Esophagus squamous epithelium (tissue), 5 donors: ENCODE measurements around the gene MRPS34. TPM values are rescaled to one million over a fixed set of nuclear protein-coding genes. Genes with fewer than 3 reads are reported as not detected.
"Not testable (repeated sequence)": the region's sequence is repeated elsewhere in the genome, so short reads cannot be mapped to it uniquely, and the experiment has no call there.

Experiments
- DNase-seq: peaks from one replicate; lab custom pipeline; 2025; lab: John Stamatoyannopoulos, UW
- H3K27ac ChIP-seq, 4 donors: fragments of 200-600 bp; sonication (generic); one replicate each; pipeline ENCODE4 v1.5.1; 2016 to 2019; ENCODE audit warnings: mild to moderate bottlenecking in 1 of 4
- H3K27me3 ChIP-seq, 4 donors: fragments of 200-600 bp; sonication (generic); 1 replicate in 3 of 4; 2 replicates in 1 of 4; pipeline versions ENCODE4 v1.5.1 to v1.6.0; 2017 to 2021; ENCODE audit warnings: antibody characterized with exemption in 1 of 4
- H3K36me3 ChIP-seq, 3 donors: fragments of 200-600 bp; sonication (generic); one replicate each; pipeline ENCODE4 v1.5.1; 2016 to 2019
- H3K4me1 ChIP-seq, 3 donors: fragments of 200-600 bp; sonication (generic); one replicate each; pipeline ENCODE4 v1.5.1; 2017 to 2019
- H3K4me3 ChIP-seq, 4 donors: fragments of 200-600 bp; sonication (generic); 1 replicate in 3 of 4; 2 replicates in 1 of 4; pipeline ENCODE4 v1.5.1; 2016 to 2019; ENCODE audit warnings: mild to moderate bottlenecking in 2 of 4, moderate library complexity in 1 of 4
- H3K9me3 ChIP-seq, 3 donors: fragments of 200-600 bp; sonication (generic); one replicate each; pipeline ENCODE4 v1.5.1; 2016 to 2019
- POLR2A ChIP-seq, 4 donors: fragments of 450-650 bp; IDR thresholded peaks; one replicate each; pipeline ENCODE4 v1.6.1; 2017; ENCODE audit warnings: antibody characterized with exemption in 4 of 4, mild to moderate bottlenecking in 4 of 4, moderate library complexity in 3 of 4
- WGBS, 2 donors: methylation state at CpG; one replicate each; pipeline ENCODE4 v1.1.5; 2018; 5-methylcytosine and 5-hydroxymethylcytosine counted together
- intact Hi-C: fragments of 100-400 bp; cut with DNase I; formaldehyde crosslinking; loops from one replicate; pipeline ENCODE4 v1.15.0; 2022
- total RNA-seq, 4 donors: library from RNA; depleted of rRNA; stranded (reverse); fragments of >200 nt; gene quantifications; one replicate each; pipeline ENCODE4 v1.1.0, GENCODE V29; 2016
- TF ChIP-seq, protein P1 (sequence below), 6 experiments: fragments of 450-650 bp in 4 of 6; fragments of 200-600 bp in 2 of 6; sonication (generic) in 2 of 6; IDR thresholded peaks; one replicate each; pipeline ENCODE4 v1.5.1; 2016 to 2019; ENCODE audit warnings: antibody characterized with exemption in 6 of 6, mild to moderate bottlenecking in 4 of 6, moderate library complexity in 4 of 6
- donor health status: DM: yes; HTN: yes; CAD: no.

MRPS34 gene
- total RNA-seq, 4 donors from 2014 or later: 89.5 to 158 (median 114) TPM

DNA sequence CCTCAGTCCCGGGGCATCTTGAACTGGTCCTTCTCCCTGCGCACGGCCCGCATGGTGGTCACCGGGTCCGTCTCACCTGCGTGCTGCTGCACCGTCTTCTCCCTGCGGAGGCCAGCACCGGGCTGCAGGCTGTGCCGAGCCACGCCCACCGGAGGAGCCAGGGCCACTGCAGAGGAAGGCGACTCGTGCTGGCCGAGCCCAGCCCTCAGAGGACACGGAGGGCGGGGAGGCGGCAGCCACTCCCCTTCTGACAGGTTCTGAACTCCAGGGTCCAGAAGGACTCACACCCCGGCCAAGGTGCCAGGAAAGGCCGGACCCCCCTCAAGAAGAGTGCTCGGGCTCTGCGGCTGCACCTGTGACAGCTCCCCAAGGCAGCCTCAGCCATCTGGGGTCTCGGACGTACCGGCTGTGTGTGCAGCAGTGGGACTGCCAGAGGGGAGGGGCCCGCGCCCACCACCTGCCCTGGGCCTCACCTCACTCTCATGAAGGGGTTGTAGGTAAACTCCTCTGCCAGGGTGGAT is 36.4 kb upstream of the MRPS34 start:
- Histone ChIP-seq H3K27ac (no peak overlapping the region), H3K4me3 (no peak overlapping the region), H3K27me3 (no peaks in the 10 kb centered on the region), H3K9me3 (no peaks in the 10 kb centered on the region), H3K4me1 (peaks cover 0 to 11% (median 6%) of the 10 kb centered on the region in 3 donors), H3K36me3 (peaks cover 11 to 62% (median 11%) of the 10 kb centered on the region in 3 donors)
- DNase-seq: no peak
- intact Hi-C loops: no loop called here
- WGBS, 2 donors: 83 to 84% methylated on average over 4 to 11 of the region's 28 CpGs
- no peak for TF ChIP-seq POLR2A (IDR thresholded peaks at IDR 0.05)
- TF ChIP-seq, protein P1, sequence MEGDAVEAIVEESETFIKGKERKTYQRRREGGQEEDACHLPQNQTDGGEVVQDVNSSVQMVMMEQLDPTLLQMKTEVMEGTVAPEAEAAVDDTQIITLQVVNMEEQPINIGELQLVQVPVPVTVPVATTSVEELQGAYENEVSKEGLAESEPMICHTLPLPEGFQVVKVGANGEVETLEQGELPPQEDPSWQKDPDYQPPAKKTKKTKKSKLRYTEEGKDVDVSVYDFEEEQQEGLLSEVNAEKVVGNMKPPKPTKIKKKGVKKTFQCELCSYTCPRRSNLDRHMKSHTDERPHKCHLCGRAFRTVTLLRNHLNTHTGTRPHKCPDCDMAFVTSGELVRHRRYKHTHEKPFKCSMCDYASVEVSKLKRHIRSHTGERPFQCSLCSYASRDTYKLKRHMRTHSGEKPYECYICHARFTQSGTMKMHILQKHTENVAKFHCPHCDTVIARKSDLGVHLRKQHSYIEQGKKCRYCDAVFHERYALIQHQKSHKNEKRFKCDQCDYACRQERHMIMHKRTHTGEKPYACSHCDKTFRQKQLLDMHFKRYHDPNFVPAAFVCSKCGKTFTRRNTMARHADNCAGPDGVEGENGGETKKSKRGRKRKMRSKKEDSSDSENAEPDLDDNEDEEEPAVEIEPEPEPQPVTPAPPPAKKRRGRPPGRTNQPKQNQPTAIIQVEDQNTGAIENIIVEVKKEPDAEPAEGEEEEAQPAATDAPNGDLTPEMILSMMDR (IDR thresholded peaks at IDR 0.05): no peak

GRCh38 chr16:1808691-1809090 is 35.8 kb upstream of the MRPS34 start:
- Histone ChIP-seq H3K9me3 (no peaks in the 10 kb centered on the region), H3K27ac (no peak overlapping the region), H3K4me1 (peaks cover 0 to 11% (median 6%) of the 10 kb centered on the region in 3 donors), H3K27me3 (no peaks in the 10 kb centered on the region), H3K4me3 (no peak overlapping the region), H3K36me3 (peaks cover 11 to 56% (median 11%) of the 10 kb centered on the region in 3 donors)
- intact Hi-C loops: no loop called here
- no peak for TF ChIP-seq POLR2A (IDR thresholded peaks at IDR 0.05)
- TF ChIP-seq, protein P1 (IDR thresholded peaks at IDR 0.05): no peak
- no peak for DNase-seq
- 75 to 93% methylated on average over 4 to 5 of the region's 18 CpGs for WGBS, 2 donors

DNA sequence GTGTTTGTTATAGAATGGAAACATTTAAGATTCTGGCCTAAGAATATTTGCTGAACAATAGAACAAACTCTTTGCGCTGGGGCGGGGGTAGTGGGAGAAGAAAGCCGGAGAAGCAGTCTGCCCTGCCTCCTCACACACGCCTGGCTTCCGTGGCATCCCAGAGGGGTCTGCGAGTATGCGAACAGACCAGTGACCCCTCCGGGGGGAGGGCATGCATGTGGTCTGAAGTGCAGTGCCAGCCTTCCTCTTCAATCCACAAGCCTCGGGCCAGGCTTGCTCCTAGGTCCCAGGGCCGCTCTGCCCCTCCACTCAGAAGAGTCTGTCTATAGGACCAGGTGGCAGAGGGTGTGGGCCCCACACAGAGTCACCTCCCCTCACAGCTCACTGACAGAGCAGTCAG is 34.7 kb upstream of the MRPS34 start:
- no peak overlapping the region for H3K4me3 ChIP-seq
- H3K27ac ChIP-seq: no peak overlapping the region
- H3K36me3 ChIP-seq: peaks cover 11 to 54% (median 11%) of the 10 kb centered on the region in 3 donors
- no peak for TF ChIP-seq POLR2A (IDR thresholded peaks at IDR 0.05)
- H3K27me3 ChIP-seq: no peaks in the 10 kb centered on the region
- peaks cover 0 to 5% (median under 1%) of the 10 kb centered on the region in 3 donors for H3K4me1 ChIP-seq
- intact Hi-C loops: no loop called here
- H3K9me3 ChIP-seq: no peaks in the 10 kb centered on the region
- DNase-seq: no peak
- 87 to 92% methylated on average over 9 to 10 of the region's 10 CpGs for WGBS, 2 donors

DNA sequence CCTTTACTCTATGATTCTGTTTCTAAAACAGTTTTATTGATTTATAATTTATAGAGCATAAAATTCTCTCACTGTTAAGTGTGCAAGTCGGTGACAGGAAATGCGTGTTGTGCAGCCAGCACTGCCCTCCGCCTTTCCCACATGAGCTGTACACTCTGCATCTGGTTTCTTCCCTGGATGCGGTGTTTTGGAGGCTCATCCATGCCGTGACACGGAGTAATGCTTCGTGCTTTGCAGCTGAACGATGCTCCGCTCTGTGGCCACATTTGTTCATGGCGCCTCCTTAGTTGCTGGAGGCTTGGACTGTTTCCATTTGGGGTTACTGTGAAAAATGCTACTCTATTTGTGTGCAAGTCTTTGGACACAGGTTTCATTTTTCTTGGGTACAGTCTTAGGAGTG is 27.8 kb upstream of the MRPS34 start:
- H3K4me1 ChIP-seq: no peaks in the 10 kb centered on the region
- no peak for DNase-seq
- H3K27me3 ChIP-seq: no peaks in the 10 kb centered on the region
- H3K27ac ChIP-seq: no peak overlapping the region
- peaks cover 0 to 15% (median 0%) of the 10 kb centered on the region in 3 donors for H3K9me3 ChIP-seq
- H3K4me3 ChIP-seq: no peak overlapping the region
- intact Hi-C loops: no loop called here
- no peaks in the 10 kb centered on the region for H3K36me3 ChIP-seq
- TF ChIP-seq POLR2A (IDR thresholded peaks at IDR 0.05): no peak
- TF ChIP-seq, protein P1 (IDR thresholded peaks at IDR 0.05): no peak
- 77 to 83% methylated on average over 10 of the region's 10 CpGs for WGBS, 2 donors

GRCh38 chr16:1799263-1799662 is 26.3 kb upstream of the MRPS34 start:
- H3K4me1 ChIP-seq, H3K36me3 ChIP-seq, DNase-seq, H3K27ac ChIP-seq, H3K4me3 ChIP-seq, intact Hi-C loops, H3K27me3 ChIP-seq: not testable (repeated sequence)
- 81 to 84% methylated on average over 5 of the region's 5 CpGs for WGBS, 2 donors
- peaks cover 0 to 15% (median 0%) of the 10 kb centered on the region in 3 donors for H3K9me3 ChIP-seq

DNA sequence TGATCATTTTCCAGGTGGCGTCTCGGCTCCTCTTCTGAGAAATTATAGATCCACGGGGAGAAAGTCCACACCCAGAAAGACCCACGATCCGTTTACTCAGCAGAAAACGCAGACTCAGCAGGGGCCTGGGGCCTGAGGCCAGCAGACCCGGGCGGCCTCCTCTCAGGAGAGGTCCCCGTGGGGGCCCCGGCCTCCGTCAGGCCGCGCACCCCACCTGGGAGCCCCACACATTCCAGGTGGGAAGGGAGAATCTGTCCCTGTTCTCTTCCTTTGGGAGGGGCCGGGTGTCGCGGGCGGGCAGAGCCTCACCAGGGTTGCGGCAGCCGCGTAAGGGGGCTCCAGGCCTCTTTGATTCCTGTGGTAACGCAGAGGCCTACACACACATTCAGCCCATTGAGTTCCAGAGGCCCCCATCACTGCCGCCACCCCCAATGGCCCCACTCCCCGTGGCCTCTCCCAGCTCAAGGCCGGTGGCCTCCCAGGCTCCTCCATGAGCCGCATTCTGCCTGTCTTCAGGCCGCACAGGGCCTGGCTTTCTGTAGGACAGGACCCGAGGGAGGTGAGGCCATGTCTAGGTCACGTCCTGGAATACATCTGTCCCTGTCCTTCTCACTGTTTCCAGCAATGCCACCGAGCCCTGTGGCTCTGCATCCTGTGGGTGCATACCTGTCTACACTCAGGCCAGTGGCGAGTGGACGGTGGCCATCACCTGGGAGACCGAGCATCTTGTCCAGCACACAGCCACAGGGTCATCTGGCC is 22.2 kb upstream of the MRPS34 start:
- intact Hi-C loops: no loop called here
- Histone ChIP-seq H3K27me3 (no peaks in the 10 kb centered on the region), H3K9me3 (peaks cover 0 to 15% (median 0%) of the 10 kb centered on the region in 3 donors), H3K27ac (no peak overlapping the region), H3K36me3 (peaks cover 0 to 26% (median 0%) of the 10 kb centered on the region in 3 donors), H3K4me3 (no peak overlapping the region), H3K4me1 (peaks cover 0 to 12% (median 0%) of the 10 kb centered on the region in 3 donors)
- no peak for DNase-seq
- WGBS, 2 donors: 94 to 98% methylated on average over 7 to 13 of the region's 32 CpGs
- TF ChIP-seq, protein P1 (IDR thresholded peaks at IDR 0.05): no peak
- TF ChIP-seq POLR2A (IDR thresholded peaks at IDR 0.05): no peak
